Fibroblast of skin of back (primary cell): ENCODE results near the gene ZNF789.

Experiments used
- DNase-seq: peaks from one replicate; pipeline ENCODE4 v3.0.0-alpha.2; 2013

The ZNF789 gene

DNA sequence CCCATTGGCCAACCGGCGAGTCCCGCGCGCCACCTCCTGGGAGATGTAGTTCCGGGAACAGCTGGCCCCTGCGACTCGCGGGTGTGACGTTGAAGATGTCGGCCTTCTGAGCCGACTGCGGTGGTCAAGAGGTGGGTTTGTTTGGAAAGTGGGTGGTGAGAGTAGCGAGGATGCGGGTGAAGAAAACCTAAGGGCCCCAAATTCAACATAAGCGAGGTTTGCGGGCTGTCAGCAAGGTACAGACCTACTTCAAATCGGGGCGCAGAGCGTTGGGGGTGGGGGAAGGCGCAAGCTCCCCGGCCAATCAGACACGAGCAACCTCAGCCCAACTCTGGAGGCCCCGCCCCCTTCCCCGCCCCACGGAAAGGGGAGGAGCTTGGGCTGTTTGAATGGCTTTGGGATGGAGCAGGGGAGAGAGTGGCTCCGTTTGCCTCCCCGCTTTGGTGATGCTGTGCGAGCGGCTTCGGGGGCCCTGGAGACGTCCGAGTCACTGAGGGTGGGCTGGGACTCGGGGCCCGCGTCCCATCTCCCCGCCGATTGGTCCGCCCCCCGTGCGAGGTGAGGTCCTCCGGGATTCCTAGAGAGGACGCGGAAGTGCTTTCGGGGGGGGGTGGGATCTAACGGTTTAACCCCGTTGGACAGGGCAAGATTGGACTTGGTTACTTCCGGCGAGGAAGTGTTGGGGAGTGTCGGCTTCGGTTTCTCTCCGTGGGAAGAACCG is 32.1 kb downstream of the ZNF789 start, which contains the start of gene ZKSCAN5:
Gene ZKSCAN5 (plus strand): TSS at position 60 of the 721 bp plus-strand sequence. CDS start 1,383 bp downstream, outside the sequence.
- DNase-seq = peak; percentile 98

- no peak for DNase-seq
Observed at GRCh38 chr7:99505324-99505662, 32.6 kb downstream of the ZNF789 start.

- DNase-seq = peak; percentile 38
Observed at GRCh38 chr7:99514050-99514449, 41.4 kb downstream of the ZNF789 start.

DNA sequence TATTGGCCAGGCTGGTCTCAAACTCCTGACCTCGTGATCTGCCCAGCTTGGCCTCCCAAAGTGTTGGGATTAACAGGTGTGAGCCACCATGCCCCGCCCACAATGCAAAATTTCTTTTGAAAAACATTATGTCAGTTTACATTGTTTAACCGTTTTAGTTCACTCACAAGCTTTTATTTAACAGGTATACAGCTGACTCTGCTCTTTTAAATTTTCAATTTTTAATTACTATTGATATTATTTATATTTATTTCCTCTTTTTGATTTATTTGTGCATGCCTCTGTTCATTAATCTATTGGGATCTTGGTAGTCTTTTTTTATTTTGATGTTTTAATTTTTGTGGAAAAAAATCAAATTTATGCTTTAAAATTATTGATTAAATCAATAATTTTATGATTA is 48.7 kb downstream of the ZNF789 start:
- DNase-seq = no peak

GRCh38 chr7:99525713-99526440 is 53.2 kb downstream of the ZNF789 start:
- no peak for DNase-seq

DNA sequence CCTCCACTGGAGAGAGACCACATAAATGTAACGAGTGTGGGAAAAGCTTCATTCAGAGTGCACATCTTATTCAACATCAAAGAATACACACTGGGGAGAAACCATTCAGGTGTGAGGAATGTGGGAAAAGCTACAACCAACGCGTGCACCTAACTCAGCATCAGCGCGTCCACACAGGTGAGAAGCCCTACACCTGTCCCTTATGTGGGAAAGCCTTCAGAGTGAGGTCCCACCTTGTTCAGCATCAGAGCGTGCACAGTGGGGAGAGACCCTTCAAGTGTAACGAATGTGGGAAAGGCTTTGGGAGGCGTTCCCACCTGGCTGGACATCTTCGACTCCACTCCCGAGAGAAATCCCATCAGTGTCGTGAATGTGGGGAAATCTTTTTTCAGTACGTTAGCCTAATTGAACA is 58.7 kb downstream of the ZNF789 start:
- no peak for DNase-seq

GRCh38 chr7:99535667-99536066 is 63.0 kb downstream of the ZNF789 start:
- DNase-seq = no peak
